Epithelial cell of umbilical artery (primary cell): Measurements from ENCODE around the gene RFX3. TPM values are rescaled to one million over a fixed set of nuclear protein-coding genes. Genes with fewer than 3 reads are reported as not detected.

ENCODE experiments used
- total RNA-seq: library from RNA; depleted of rRNA; stranded (reverse); fragments of >200 nt; gene quantifications from 2 replicates; pipeline ENCODE4 v1.2.3, GENCODE V29; 2014

Gene RFX3
- total RNA-seq, result 2.9 and 5.3 TPM in 2 replicates

DNA sequence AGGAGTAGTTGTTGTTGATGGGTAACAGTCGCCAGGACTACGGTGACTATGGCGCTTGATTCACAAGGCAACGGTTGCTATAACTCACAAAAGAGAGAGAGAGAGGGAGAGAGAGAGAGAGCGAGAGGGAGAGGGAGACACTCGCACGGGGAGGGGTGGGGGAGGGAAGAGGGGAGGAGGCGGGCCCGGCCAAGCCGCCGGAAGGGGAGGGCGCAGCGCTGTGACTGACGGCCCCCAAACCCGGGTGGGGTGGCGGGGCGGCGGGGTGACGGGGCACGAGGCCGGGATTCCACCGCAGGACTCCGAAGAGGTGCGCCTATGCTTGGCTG, at the start of gene RFX3:
TSS of gene RFX3 (minus strand) at position 166 of the 329 bp plus-strand sequence. CDS start 130,413 bp downstream, outside the sequence.

